ENCODE data around the gene PEX3.
"Not testable (repeated sequence)": the region's sequence is repeated elsewhere in the genome, so short reads cannot be mapped to it uniquely, and the experiment has no call there.

The PEX3 gene

DNA sequence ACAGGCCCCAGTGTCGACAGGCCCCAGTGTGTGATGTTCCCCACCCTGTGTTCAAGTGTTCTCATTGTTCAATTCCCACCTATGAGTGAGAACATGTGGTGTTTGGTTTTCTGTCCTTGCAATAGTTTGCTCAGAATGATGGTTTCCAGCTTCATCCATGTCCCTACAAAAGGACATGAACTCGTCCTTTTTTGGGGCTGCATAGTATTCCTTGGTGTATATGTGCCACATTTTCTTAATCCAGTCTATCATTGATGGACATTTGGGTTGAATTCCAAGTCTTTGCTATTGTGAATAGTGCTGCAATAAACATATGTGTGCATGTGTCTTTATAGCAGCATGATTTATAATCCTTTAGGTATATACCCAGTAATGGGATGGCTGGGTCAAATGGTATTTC, 18.2 kb downstream of the PEX3 start:
- CTCF ChIA-PET = interaction anchor here (1.4 kb wide), 1 partner anchor 18 kb away, joined by 3 read pairs; the partner anchor contains the start of genes ADAT2 and PEX3
- H3K27ac ChIP-seq (ENCODE audit: insufficient read depth in 1 of 2, low read depth in 1 of 2, low read length in 2 of 2, poor library complexity in 1 of 2, severe bottlenecking in 2 of 2); H3K9me3 ChIP-seq (ENCODE audit: control extremely low read depth in 1 of 5, control insufficient read depth in 4 of 5, insufficient read depth in 2 of 5, low read depth in 1 of 5, low read length in 4 of 5); POLR2A ChIA-PET; H3K27me3 ChIP-seq (replicated peaks in 2 of 5; ENCODE audit: control insufficient read depth in 4 of 5, insufficient read depth in 5 of 5, low read length in 4 of 5); H3K4me1 ChIP-seq (ENCODE audit: control extremely low read depth in 1 of 4, control insufficient read depth in 4 of 4, insufficient read depth in 4 of 4, low read length in 3 of 4); DNase-seq; H3K4me3 ChIP-seq (ENCODE audit: control insufficient read depth in 1 of 7, extremely low read depth in 1 of 7, insufficient read depth in 4 of 7, low read depth in 2 of 7, low read length in 6 of 7): not testable (repeated sequence)
- WGBS (ENCODE audit: insufficient coverage) = no CpG with 5 or more reads among the region's 2 CpGs
- peaks cover 3 to 27% (median 13%) of the 10 kb centered on the region in 4 experiments for H3K36me3 ChIP-seq (ENCODE audit: control insufficient read depth in 4 of 4, insufficient read depth in 4 of 4, low read length in 3 of 4)

DNA sequence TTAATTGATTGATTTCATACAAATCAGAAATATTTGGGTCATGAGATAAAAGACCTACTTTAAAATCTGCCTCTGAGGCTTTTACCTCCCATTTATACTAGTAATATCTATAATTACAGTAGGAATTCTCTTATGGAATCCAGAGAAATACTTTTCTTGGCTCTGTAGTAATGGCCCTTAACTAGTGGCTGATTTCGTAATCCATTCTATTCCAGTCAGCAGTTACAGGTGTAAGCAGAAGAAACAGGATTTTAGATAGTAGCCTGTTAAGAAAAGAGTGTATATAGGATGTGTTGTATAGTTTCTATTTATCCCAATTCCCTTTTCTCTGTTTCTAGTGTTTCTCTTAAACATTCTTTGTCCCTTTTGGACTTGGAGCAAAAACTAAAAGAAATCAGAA, 21.2 kb downstream of the PEX3 start:
- Histone ChIP-seq H3K27me3 (replicated peaks in 2 of 5; ENCODE audit: control insufficient read depth in 4 of 5, insufficient read depth in 5 of 5, low read length in 4 of 5) (no peaks in the 10 kb centered on the region), H3K4me1 (ENCODE audit: control extremely low read depth in 1 of 4, control insufficient read depth in 4 of 4, insufficient read depth in 4 of 4, low read length in 3 of 4) (no peaks in the 10 kb centered on the region), H3K4me3 (ENCODE audit: control insufficient read depth in 1 of 7, extremely low read depth in 1 of 7, insufficient read depth in 4 of 7, low read depth in 2 of 7, low read length in 6 of 7) (no peak overlapping the region), H3K9me3 (ENCODE audit: control extremely low read depth in 1 of 5, control insufficient read depth in 4 of 5, insufficient read depth in 2 of 5, low read depth in 1 of 5, low read length in 4 of 5) (no peaks in the 10 kb centered on the region), H3K36me3 (ENCODE audit: control insufficient read depth in 4 of 4, insufficient read depth in 4 of 4, low read length in 3 of 4) (peaks cover 8 to 39% (median 11%) of the 10 kb centered on the region in 4 experiments), H3K27ac (ENCODE audit: insufficient read depth in 1 of 2, low read depth in 1 of 2, low read length in 2 of 2, poor library complexity in 1 of 2, severe bottlenecking in 2 of 2) (no peak overlapping the region)
- no CpG with 5 or more reads among the region's 1 CpG for WGBS (ENCODE audit: insufficient coverage)
- CTCF ChIA-PET = no interaction called here
- POLR2A ChIA-PET = no interaction called here
- no peak for DNase-seq

DNA sequence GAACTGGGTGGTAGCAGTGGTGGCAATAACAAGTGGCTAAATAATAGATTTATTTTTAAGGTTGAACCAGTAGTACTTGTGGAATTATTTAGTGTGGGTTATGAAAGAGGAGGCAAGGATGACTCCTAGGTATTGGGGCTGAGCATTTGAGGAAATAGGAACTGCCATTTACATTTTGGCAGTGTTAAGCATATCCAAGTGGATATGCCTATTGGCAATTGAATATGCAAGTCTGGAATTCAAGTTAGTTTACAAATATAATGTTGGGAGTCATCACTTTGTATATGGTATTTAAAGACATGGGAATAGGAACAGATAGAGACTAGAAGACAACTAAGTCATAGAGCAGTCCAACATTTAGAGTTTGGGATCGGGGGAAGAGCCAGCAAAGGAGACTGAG, 25.9 kb downstream of the PEX3 start:
- POLR2A ChIA-PET = no interaction called here
- CTCF ChIA-PET = no interaction called here
- no peak overlapping the region for H3K27ac ChIP-seq (ENCODE audit: insufficient read depth in 1 of 2, low read depth in 1 of 2, low read length in 2 of 2, poor library complexity in 1 of 2, severe bottlenecking in 2 of 2)
- peaks cover 6 to 41% (median 12%) of the 10 kb centered on the region in 4 experiments for H3K36me3 ChIP-seq (ENCODE audit: control insufficient read depth in 4 of 4, insufficient read depth in 4 of 4, low read length in 3 of 4)
- H3K27me3 ChIP-seq (replicated peaks in 2 of 5; ENCODE audit: control insufficient read depth in 4 of 5, insufficient read depth in 5 of 5, low read length in 4 of 5) = no peaks in the 10 kb centered on the region
- no peak overlapping the region for H3K4me3 ChIP-seq (ENCODE audit: control insufficient read depth in 1 of 7, extremely low read depth in 1 of 7, insufficient read depth in 4 of 7, low read depth in 2 of 7, low read length in 6 of 7)
- no peak for DNase-seq
- no peaks in the 10 kb centered on the region for H3K9me3 ChIP-seq (ENCODE audit: control extremely low read depth in 1 of 5, control insufficient read depth in 4 of 5, insufficient read depth in 2 of 5, low read depth in 1 of 5, low read length in 4 of 5)
- H3K4me1 ChIP-seq (ENCODE audit: control extremely low read depth in 1 of 4, control insufficient read depth in 4 of 4, insufficient read depth in 4 of 4, low read length in 3 of 4) = no peaks in the 10 kb centered on the region
- 100% methylated on average over 1 of the region's 1 CpG for WGBS (ENCODE audit: insufficient coverage)

DNA sequence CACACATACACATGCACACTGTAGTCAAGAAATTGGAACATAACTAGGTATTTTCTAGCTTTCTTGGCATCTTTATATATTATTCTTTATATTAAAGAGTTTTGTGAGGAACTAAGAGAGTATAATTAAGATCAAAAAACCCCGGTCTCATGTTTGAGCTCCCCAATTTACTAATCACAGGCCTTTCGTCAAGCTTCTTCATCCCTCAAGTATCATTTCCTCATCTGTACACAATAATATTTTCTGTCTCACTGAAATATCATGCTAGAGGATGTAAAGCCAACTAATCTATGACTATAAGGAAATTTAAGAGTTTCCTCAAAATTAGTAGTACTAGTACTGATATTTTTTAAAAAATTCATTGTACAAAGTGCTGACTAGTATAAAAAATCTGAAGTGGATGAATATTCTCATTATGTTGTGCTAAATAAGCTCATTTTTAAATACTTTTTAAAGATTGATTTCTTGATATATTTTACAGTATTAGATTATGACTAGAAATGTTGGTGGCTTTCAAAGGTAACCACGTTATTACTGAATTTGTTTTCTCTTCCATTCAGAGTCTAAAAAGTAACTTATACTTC, 28.0 kb downstream of the PEX3 start:
- DNase-seq = no peak
- WGBS (ENCODE audit: insufficient coverage) = no CpG with 5 or more reads among the region's 3 CpGs
- H3K9me3 ChIP-seq (ENCODE audit: control extremely low read depth in 1 of 5, control insufficient read depth in 4 of 5, insufficient read depth in 2 of 5, low read depth in 1 of 5, low read length in 4 of 5) = no peaks in the 10 kb centered on the region
- H3K27ac ChIP-seq (ENCODE audit: insufficient read depth in 1 of 2, low read depth in 1 of 2, low read length in 2 of 2, poor library complexity in 1 of 2, severe bottlenecking in 2 of 2) = no peak overlapping the region
- ChIA-PET CTCF (interaction anchor here (0.6 to 0.7 kb wide), 2 partner anchors 12 to 34 kb away, joined by 3 to 4 read pairs; no protein-coding TSS in a partner anchor), POLR2A (no interaction called here)
- no peak overlapping the region for H3K4me3 ChIP-seq (ENCODE audit: control insufficient read depth in 1 of 7, extremely low read depth in 1 of 7, insufficient read depth in 4 of 7, low read depth in 2 of 7, low read length in 6 of 7)
- H3K27me3 ChIP-seq (replicated peaks in 2 of 5; ENCODE audit: control insufficient read depth in 4 of 5, insufficient read depth in 5 of 5, low read length in 4 of 5) = no peaks in the 10 kb centered on the region
- H3K4me1 ChIP-seq (ENCODE audit: control extremely low read depth in 1 of 4, control insufficient read depth in 4 of 4, insufficient read depth in 4 of 4, low read length in 3 of 4) = no peaks in the 10 kb centered on the region
- peaks cover 4 to 23% (median 9%) of the 10 kb centered on the region in 4 experiments for H3K36me3 ChIP-seq (ENCODE audit: control insufficient read depth in 4 of 4, insufficient read depth in 4 of 4, low read length in 3 of 4)

DNA sequence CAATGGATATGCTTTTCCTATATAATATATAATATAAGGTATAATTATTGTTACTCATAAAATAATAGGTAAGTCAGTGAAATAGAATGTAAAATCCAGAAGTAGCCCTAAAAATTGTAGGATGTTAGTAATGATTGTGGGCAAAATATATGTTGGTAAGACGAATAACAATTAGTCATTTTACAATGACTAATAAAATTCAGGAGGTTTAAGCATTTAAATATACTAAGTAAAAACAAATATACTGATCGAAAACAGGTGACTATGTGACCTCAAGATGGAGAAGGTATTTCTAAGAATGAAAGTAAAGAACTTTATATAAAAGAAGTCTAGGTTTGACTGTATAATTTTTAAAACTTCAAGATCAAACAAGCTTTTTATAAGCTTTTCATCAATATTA, 32.0 kb downstream of the PEX3 start:
- Histone ChIP-seq H3K4me3 (ENCODE audit: control insufficient read depth in 1 of 7, extremely low read depth in 1 of 7, insufficient read depth in 4 of 7, low read depth in 2 of 7, low read length in 6 of 7) (no peak overlapping the region), H3K9me3 (ENCODE audit: control extremely low read depth in 1 of 5, control insufficient read depth in 4 of 5, insufficient read depth in 2 of 5, low read depth in 1 of 5, low read length in 4 of 5) (no peaks in the 10 kb centered on the region), H3K36me3 (ENCODE audit: control insufficient read depth in 4 of 4, insufficient read depth in 4 of 4, low read length in 3 of 4) (peaks cover 0 to 9% (median 6%) of the 10 kb centered on the region in 4 experiments), H3K27ac (ENCODE audit: insufficient read depth in 1 of 2, low read depth in 1 of 2, low read length in 2 of 2, poor library complexity in 1 of 2, severe bottlenecking in 2 of 2) (no peak overlapping the region), H3K27me3 (replicated peaks in 2 of 5; ENCODE audit: control insufficient read depth in 4 of 5, insufficient read depth in 5 of 5, low read length in 4 of 5) (no peaks in the 10 kb centered on the region), H3K4me1 (ENCODE audit: control extremely low read depth in 1 of 4, control insufficient read depth in 4 of 4, insufficient read depth in 4 of 4, low read length in 3 of 4) (no peaks in the 10 kb centered on the region)
- POLR2A ChIA-PET = no interaction called here
- CTCF ChIA-PET = interaction anchor here (1.1 kb wide), 1 partner anchor 14 kb away, joined by 3 read pairs; no protein-coding TSS in a partner anchor
- no CpG with 5 or more reads among the region's 2 CpGs for WGBS (ENCODE audit: insufficient coverage)
- no peak for DNase-seq

DNA sequence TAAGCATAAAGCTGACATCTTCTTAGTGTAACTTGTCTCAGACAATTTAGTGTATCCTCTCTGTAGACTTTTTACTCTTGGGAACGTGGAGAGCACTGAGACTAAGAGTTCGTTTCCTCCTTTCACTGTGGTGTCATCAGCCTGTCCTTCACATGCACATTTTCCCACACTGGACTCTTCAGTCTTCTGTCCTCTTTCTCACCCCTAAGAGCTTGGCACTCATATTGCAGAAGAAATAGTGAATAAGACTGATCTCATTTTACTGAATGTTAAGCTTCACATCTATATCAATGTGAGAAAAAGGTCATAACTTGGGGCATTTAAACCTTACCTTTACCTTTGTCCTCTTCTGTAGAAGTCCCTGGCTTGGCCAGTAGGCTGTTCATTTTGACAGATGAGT, 35.4 kb downstream of the PEX3 start:
- no peaks in the 10 kb centered on the region for H3K4me1 ChIP-seq (ENCODE audit: control extremely low read depth in 1 of 4, control insufficient read depth in 4 of 4, insufficient read depth in 4 of 4, low read length in 3 of 4)
- H3K9me3 ChIP-seq (ENCODE audit: control extremely low read depth in 1 of 5, control insufficient read depth in 4 of 5, insufficient read depth in 2 of 5, low read depth in 1 of 5, low read length in 4 of 5) = no peaks in the 10 kb centered on the region
- no peak overlapping the region for H3K4me3 ChIP-seq (ENCODE audit: control insufficient read depth in 1 of 7, extremely low read depth in 1 of 7, insufficient read depth in 4 of 7, low read depth in 2 of 7, low read length in 6 of 7)
- 100% methylated on average over 2 of the region's 2 CpGs for WGBS (ENCODE audit: insufficient coverage)
- H3K27ac ChIP-seq (ENCODE audit: insufficient read depth in 1 of 2, low read depth in 1 of 2, low read length in 2 of 2, poor library complexity in 1 of 2, severe bottlenecking in 2 of 2) = no peak overlapping the region
- DNase-seq = no peak
- peaks cover 0 to 6% (median 2%) of the 10 kb centered on the region in 4 experiments for H3K36me3 ChIP-seq (ENCODE audit: control insufficient read depth in 4 of 4, insufficient read depth in 4 of 4, low read length in 3 of 4)
- POLR2A ChIA-PET = no interaction called here
- no peaks in the 10 kb centered on the region for H3K27me3 ChIP-seq (replicated peaks in 2 of 5; ENCODE audit: control insufficient read depth in 4 of 5, insufficient read depth in 5 of 5, low read length in 4 of 5)
- CTCF ChIA-PET = interaction anchor here (1.9 kb wide), 1 partner anchor 11 kb away, joined by 5 read pairs; no protein-coding TSS in a partner anchor

DNA sequence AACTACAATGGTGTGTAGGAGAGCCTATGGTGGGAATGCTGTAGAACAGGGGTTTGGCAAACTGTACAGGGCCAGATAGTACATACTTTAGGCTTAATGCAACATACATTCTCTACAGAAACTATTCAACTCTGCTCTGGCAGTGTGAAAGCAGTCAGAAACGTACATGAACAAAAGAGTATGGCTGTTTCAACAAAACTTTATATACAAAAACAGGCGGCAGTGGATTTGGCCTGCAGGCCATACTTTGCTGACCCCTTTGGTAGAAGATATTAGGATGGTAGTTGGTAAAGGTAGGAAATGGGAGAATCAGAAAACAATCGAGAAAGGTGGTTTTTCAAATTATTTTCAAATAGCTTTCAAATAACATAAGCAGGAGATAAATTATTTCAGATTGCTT, 36.1 kb downstream of the PEX3 start:
- DNase-seq = no peak
- H3K4me3 ChIP-seq (ENCODE audit: control insufficient read depth in 1 of 7, extremely low read depth in 1 of 7, insufficient read depth in 4 of 7, low read depth in 2 of 7, low read length in 6 of 7) = no peak overlapping the region
- no peaks in the 10 kb centered on the region for H3K9me3 ChIP-seq (ENCODE audit: control extremely low read depth in 1 of 5, control insufficient read depth in 4 of 5, insufficient read depth in 2 of 5, low read depth in 1 of 5, low read length in 4 of 5)
- no peaks in the 10 kb centered on the region for H3K27me3 ChIP-seq (replicated peaks in 2 of 5; ENCODE audit: control insufficient read depth in 4 of 5, insufficient read depth in 5 of 5, low read length in 4 of 5)
- WGBS (ENCODE audit: insufficient coverage) = no CpG with 5 or more reads among the region's 3 CpGs
- no peaks in the 10 kb centered on the region for H3K4me1 ChIP-seq (ENCODE audit: control extremely low read depth in 1 of 4, control insufficient read depth in 4 of 4, insufficient read depth in 4 of 4, low read length in 3 of 4)
- peaks cover 0 to 6% (median 3%) of the 10 kb centered on the region in 4 experiments for H3K36me3 ChIP-seq (ENCODE audit: control insufficient read depth in 4 of 4, insufficient read depth in 4 of 4, low read length in 3 of 4)
- no peak overlapping the region for H3K27ac ChIP-seq (ENCODE audit: insufficient read depth in 1 of 2, low read depth in 1 of 2, low read length in 2 of 2, poor library complexity in 1 of 2, severe bottlenecking in 2 of 2)
- ChIA-PET CTCF (interaction anchor here (1.4 kb wide), 1 partner anchor 18 kb away, joined by 7 read pairs; no protein-coding TSS in a partner anchor), POLR2A (no interaction called here)
